Nasal cavity respiratory epithelium epithelial cell of viscerocranial mucosa (primary cell): ENCODE results near the gene ST7L. TPM values are rescaled to one million over a fixed set of nuclear protein-coding genes. Genes with fewer than 3 reads are reported as not detected.

Experiments used
- total RNA-seq: library from RNA; depleted of rRNA; stranded (reverse); fragments of >200 nt; gene quantifications from 2 replicates; pipeline ENCODE4 v1.2.3, GENCODE V29; 2014

Gene ST7L
- 9.9 and 11.7 TPM in 2 replicates for total RNA-seq

GRCh38 chr1:112618721-112619517, at the start of gene ST7L:
Gene ST7L, minus strand, starts transcription at chr1:112619141. Its CDS starts 28 bp downstream, at chr1:112619113.

GRCh38 chr1:112619518-112620376, 806 bp upstream of the ST7L start, which contains the start of gene CAPZA1:
Gene CAPZA1, plus strand, starts transcription at chr1:112619832. Its CDS starts 13 bp downstream, at chr1:112619845.

GRCh38 chr1:112508278-112509004, 110.5 kb downstream of the ST7L start, which contains the start of gene WNT2B:
Gene WNT2B, plus strand, starts transcription at chr1:112508965. Its CDS starts 298 bp downstream, at chr1:112509263.

Other genes starting within 250 kb of the ST7L start
- 12.6 and 24.2 TPM in 2 replicates for gene CTTNBP2NL, start 222.9 kb downstream of the ST7L start, total RNA-seq
- 0.68 and 1.9 TPM in 2 replicates for gene WNT2B, start 110.2 kb downstream of the ST7L start, total RNA-seq
- 223 and 253 TPM in 2 replicates for gene CAPZA1, start 691 bp upstream of the ST7L start, total RNA-seq
- gene MOV10, start 55.5 kb upstream of the ST7L start, total RNA-seq, result 11.6 and 52.1 TPM in 2 replicates
- gene RHOC, start 88.0 kb upstream of the ST7L start, total RNA-seq, result 234 and 266 TPM in 2 replicates
- 2.8 and 4.1 TPM in 2 replicates for gene PPM1J, start 96.2 kb upstream of the ST7L start, total RNA-seq